HTR-8/SVneo (cell line): ENCODE data around the gene LRG1.

Source experiments
- DNase-seq: peaks from one replicate; pipeline ENCODE4 v3.0.0; 2011; ENCODE audit warnings: low spot score, mixed read lengths; ENCODE audit not compliant: insufficient read length
- FAIRE-seq: peaks from 2 replicates; lab custom pipeline; 2011; peaks lifted over from hg19 to GRCh38; lab: Jason Lieb, UNC

The LRG1 gene

DNA sequence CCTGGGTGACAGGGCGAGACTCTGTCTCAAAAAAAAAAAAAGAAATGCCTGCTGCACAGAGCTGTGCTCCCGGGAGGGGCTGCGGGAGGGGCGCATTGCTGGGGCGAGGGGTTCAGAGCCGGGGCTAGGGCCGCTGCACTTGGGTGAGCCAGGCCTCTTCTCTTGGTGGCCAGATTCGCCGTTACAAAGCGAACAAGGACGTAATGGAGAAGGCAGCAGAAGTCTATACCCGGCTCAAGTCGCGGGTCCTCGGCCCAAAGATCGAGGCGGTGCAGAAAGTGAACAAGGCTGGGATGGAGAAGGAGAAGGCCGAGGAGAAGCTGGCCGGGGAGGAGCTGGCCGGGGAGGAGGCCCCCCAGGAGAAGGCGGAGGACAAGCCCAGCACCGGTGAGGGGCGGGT lies 40.5 kb downstream of the LRG1 start:
- DNase-seq (no peak), FAIRE-seq (no peak)

DNA sequence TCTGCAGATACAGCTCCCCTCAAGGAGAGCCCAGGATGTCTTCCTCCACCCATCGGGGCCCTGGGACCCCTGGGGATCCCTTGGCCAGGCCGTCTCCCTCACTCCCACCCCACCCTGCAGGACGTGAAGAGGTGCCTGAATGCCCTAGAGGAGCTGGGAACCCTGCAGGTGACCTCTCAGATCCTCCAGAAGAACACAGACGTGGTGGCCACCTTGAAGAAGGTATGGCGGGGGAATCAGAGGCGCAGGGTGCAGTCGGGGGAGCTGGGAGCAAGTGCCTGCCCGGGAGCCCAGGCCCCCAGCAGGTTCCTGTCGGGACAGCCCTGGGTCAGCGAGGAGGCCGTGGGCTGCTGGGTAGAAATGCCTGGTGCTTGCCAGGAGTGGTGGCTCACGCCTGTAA lies 41.1 kb downstream of the LRG1 start:
- FAIRE-seq: no peak
- DNase-seq: no peak

DNA sequence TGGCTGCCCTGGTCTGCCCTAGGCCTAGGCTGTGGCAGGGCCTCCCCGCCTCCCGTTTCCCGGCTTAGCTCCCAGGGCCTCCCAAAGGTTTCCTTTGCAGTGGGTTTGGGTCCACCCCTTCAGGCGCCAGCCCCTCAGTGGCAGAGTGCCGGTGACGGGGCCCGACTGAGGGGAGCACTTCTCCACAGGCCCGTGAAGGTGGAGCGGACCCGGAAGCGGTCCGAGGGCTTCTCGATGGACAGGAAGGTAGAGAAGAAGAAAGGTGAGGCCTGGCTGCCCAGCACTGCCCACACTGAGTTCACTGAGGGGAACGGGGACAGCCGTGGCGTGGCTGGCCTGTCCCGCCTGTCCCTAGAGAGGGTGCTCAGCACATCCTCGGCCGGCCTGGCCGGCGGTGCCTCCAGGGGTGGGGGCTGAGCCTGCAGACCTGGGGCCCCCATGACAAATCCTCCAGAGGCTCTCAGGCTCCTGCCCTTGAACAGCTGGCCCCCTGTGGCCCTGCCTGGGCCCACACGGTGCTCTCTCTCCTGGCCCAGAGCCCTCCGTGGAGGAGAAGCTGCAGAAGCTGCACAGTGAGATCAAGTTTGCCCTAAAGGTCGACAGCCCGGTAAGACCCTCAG lies 42.0 kb downstream of the LRG1 start:
- no peak for DNase-seq
- no peak for FAIRE-seq

DNA sequence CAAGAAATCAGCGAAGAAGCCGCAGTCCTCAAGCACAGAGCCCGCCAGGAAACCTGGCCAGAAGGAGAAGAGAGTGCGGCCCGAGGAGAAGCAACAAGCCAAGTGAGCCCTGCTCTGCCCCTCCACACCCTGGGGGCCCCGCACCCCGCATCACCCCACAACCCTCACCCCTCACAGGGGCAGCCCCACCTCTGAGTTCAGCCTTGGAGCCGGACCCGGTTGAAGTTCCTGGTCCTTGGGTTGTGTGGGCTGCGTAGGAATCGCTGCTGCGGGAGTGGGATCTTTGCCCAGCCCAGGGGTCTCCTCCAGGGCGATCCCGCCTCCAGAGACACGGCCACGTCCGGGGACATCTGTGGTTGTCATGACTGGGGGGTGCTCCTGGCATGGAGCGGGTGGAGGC lies 43.5 kb downstream of the LRG1 start:
- FAIRE-seq (no peak), DNase-seq (no peak)

DNA sequence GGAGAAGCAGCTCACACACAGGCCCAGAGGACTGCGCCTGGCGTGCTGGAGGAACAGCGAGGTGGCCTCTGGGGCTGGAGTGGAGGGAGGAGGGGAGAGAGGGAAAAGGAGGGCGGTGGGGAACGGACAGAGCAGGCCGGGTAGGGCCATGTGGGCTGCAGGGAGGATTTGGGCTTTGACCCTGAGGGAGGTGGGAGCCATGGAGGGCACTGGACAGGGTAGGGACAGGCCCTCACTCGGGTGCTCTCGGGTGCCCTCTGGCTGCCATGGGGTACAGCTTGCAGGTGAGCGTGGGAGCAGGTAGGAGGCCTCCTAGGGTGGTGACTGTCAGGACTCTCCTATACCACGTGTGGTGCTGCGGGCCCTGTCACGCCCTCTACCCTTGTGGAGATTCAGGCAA lies 44.4 kb downstream of the LRG1 start:
- DNase-seq (no peak), FAIRE-seq (no peak)

DNA sequence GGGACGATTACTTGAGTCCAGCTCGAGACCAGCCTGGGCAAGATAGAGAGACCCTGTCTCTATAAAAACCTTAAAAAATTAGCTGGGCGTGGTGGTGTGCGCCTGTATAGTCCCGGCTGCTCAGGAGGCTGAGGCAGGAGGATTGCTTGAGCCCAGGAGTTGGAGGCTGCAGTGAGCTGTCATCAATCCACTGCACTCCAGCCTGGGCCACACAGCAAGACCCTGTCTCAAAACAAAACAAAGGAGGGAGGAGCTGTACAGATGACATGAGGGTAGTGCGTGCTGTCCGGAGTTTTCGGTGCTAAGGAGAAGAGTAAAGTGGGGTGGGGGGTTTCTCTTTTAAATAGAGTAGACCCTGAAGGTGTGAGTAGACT lies 45.2 kb downstream of the LRG1 start:
- no peak for FAIRE-seq
- DNase-seq: no peak

DNA sequence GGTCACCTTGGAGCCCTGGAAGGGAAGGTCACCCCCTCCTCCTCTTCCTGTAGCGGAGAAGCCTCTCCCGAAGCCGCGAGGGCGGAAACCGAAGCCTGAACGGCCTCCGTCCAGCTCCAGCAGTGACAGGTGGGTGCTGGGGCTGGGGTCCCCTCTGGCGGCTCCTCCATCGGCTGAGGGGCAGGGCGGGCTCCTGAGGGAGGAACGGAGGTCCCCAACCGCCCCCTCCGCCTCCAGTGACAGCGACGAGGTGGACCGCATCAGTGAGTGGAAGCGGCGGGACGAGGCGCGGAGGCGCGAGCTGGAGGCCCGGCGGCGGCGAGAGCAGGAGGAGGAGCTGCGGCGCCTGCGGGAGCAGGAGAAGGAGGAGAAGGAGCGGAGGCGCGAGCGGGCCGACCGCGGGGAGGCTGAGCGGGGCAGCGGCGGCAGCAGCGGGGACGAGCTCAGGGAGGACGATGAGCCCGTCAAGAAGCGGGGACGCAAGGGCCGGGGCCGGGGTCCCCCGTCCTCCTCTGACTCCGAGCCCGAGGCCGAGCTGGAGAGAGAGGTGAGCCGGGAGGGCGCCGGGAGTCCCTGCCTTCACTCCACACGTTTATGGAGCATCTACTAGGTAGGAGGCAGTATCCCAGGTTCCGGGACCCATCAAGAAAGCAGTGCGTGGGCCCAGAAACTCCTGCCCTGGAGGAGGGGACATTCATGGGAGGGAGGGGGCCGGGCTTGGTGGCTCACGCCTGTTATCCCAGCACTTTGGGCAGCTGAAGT lies 45.7 kb downstream of the LRG1 start:
- no peak for FAIRE-seq
- DNase-seq: no peak

DNA sequence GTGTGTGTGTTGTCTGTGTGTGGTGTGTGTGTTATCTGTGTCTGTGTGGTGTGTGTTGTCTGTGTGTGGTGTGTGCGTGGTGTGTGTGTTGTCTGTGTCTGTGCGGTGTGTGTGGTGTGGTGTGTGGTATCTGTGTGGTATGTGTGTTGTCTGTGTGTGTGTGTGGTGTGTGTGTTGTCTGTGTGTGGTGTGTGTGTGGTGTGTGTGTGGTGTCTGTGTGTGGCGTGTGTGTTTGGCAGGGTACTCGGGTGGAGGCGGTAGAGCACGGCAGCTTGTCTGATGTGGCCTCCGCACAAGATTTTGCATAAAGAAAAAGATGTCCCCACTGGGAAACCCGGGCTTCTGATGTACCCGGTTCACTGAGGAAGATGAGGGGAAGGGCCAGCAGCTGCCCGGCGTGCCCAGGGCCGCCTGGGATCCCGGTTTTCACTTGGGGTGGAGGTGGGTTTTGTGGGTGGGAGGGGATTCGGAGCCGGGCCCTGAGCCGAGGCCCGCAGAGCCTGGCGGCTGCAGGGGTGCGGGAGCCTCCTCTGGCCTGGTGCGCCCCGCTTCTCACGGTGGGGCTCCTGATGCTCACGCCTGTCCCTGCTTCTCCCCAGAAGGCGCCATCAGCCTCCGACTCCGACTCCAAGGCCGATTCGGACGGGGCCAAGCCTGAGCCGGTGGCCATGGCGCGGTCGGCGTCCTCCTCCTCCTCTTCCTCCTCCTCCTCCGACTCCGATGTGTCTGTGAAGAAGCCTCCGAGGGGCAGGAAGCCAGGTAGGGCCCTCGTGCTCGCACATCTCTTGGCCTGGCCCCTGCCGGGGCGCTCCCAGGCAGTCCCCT lies 46.5 kb downstream of the LRG1 start:
- no peak for FAIRE-seq
- no peak for DNase-seq

DNA sequence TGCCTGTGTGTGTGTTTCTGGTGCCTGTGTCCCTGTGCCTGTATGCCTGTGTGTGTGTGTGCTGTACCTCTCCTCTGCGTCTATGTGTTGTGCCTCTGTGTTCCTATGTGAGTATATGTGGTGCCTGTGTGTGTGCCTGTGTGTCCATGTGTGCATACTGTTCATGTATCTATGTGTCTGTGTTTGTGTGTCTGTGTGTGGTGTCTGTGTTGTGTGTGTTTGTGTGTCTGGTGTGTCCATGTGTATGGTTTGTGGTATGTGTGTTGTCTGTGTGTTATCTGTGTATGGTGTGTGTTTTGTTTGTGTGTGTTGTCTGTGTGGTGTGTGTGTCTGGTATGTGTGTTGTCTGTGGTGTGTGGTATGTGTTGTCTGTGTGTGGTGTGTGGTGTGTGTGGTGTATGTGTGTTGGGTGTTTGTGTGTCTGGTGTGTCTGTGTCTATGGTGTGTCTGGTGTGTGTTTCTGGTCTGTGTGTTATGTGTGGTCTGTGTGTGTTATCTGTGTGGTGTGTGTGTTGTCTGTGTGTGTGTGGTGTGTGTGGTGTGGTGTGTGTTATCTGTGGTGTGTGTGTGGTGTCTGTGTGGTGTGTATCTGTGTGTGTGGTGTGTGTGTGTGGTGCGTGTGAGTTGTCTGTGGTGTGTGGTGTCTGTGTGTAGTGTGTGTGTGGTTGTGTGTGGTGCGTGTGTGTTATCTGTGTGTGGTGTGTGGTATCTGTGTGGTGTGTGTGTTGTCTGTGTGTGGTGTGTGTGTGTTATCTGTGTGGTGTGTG lies 47.3 kb downstream of the LRG1 start:
- DNase-seq (no peak), FAIRE-seq (peak; percentile 98)

DNA sequence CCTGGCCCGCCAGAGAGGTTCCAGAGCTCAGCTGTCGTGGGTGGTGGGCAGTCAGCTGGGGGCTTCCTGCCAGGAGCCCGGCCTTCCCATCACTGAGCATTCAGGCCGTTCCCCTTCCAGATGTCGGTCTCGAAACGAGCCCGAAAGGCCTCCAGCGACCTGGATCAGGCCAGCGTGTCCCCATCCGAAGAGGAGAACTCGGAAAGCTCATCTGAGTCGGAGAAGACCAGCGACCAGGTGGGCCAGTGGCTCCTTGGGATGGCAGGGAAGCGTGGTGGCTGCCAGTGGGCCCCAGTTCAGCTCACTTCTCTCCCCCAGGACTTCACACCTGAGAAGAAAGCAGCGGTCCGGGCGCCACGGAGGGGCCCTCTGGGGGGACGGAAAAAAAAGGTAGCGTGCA lies 48.4 kb downstream of the LRG1 start:
- no peak for DNase-seq
- FAIRE-seq: no peak

DNA sequence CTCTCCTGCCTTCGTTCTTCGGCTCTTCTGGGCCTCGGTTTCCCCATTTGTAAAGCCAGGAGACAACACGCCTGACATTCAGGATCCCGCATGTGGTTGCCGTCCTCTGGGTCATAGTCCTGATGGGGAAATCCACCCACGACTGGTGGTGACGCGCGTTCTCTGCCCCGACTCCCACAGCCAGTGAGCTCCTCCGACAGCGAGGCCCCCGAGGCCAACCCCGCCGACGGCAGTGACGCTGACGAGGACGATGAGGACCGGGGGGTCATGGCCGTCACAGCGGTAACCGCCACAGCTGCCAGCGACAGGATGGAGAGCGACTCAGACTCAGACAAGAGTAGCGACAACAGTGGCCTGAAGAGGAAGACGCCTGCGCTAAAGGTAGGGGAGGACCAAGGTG lies 51.3 kb downstream of the LRG1 start:
- no peak for DNase-seq
- no peak for FAIRE-seq

DNA sequence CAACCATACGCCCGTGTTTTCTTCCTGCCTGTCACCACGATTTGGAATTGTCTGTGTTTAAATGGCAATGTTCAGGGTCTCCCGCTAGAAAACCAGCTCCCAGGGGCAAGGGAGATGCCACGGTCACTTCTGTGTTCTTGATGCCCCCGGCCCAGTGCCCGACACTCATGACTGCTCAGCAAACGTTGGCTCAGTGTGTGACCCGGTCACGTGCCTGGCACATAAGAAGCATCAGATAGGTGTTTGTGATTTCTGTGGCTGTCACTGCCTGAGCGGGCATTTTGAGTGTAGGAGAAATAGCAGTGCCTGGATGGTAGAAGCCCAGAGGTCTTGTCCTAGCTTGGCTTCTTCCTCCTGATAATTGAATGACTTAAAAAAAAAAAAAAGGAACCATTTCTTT lies 52.3 kb downstream of the LRG1 start:
- no peak for FAIRE-seq
- no peak for DNase-seq
